GM18499 (cell line): ENCODE measurements around the gene GPBP1L1.
"Not testable (repeated sequence)": the region's sequence is repeated elsewhere in the genome, so short reads cannot be mapped to it uniquely, and the experiment has no call there.

Experiments
- ATAC-seq: cut with Tn5 transposase; IDR thresholded peaks from one replicate; pipeline ENCODE4 v1.9.1; 2021; ENCODE audit warnings: moderate number of reproducible peaks; ENCODE audit not compliant: insufficient read depth, unreplicated experiment

Gene GPBP1L1

GRCh38 chr1:45607404-45608074, 78.8 kb downstream of the GPBP1L1 start:
- ATAC-seq = no peak

- ATAC-seq = no peak
Measured at GRCh38 chr1:45604239-45604638, 82.1 kb downstream of the GPBP1L1 start.

GRCh38 chr1:45596765-45597164, 89.6 kb downstream of the GPBP1L1 start:
- ATAC-seq = not testable (repeated sequence)

- no peak for ATAC-seq
Measured at GRCh38 chr1:45594412-45594811, 91.9 kb downstream of the GPBP1L1 start.

GRCh38 chr1:45589861-45590260, 96.5 kb downstream of the GPBP1L1 start:
- ATAC-seq = no peak

- no peak for ATAC-seq
Measured at GRCh38 chr1:45586769-45587168, 99.6 kb downstream of the GPBP1L1 start.

- ATAC-seq = no peak
Measured at GRCh38 chr1:45585496-45586075, 100.7 kb downstream of the GPBP1L1 start.

- ATAC-seq = no peak
Measured at GRCh38 chr1:45585110-45585426, 101.3 kb downstream of the GPBP1L1 start.

GRCh38 chr1:45584351-45585109, 101.8 kb downstream of the GPBP1L1 start:
- ATAC-seq = no peak

GRCh38 chr1:45583666-45584350, 102.5 kb downstream of the GPBP1L1 start, which contains the start of gene NASP:
Gene NASP (plus strand): TSS chr1:45584041. CDS start chr1:45584147, 106 bp downstream.
- ATAC-seq = peak; percentile 23

GRCh38 chr1:45583264-45583665, 103.1 kb downstream of the GPBP1L1 start:
- peak; percentile 67 for ATAC-seq
